B cell (primary cell): ENCODE measurements around the gene KYNU.

ENCODE experiments used
- CTCF ChIP-seq: fragments of 200-600 bp; IDR thresholded peaks from one replicate; pipeline ENCODE4 v1.8.0; 2022; ENCODE audit warnings: antibody characterized with exemption, mild to moderate bottlenecking
- EZH2 ChIP-seq: IDR thresholded peaks from 2 replicates; pipeline ENCODE4 v1.6.1; 2012; ENCODE audit warnings: borderline replicate concordance, low read depth, mild to moderate bottlenecking, moderate library complexity, low read length; ENCODE audit not compliant: insufficient read depth, poor library complexity, severe bottlenecking

DNA sequence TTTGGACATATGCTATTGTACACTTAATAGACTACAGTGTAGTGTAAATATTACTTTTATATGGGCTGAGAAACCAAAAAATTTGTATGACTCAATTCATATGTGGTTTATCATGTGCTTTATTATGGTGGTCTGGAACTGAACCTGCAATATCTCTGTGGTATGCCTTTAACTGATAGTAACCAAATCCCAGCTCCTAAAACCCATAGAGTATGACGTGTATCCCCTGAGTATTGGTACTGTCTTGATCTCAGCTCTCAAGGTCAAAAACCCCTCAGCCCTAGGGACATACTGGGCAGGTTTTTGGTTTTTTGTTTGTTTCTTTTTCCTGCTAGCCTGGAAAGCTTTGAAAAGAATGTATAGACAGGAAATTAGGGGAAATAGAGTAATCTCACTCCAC, 209.6 kb downstream of the KYNU start:
- no peak for TF ChIP-seq CTCF
- no peak for TF ChIP-seq EZH2
